GM18517 (cell line): ENCODE measurements around the gene GPR143.

Experiments
- ATAC-seq: cut with Tn5 transposase; IDR thresholded peaks from one replicate; pipeline ENCODE4 v1.9.1; 2021; ENCODE audit warnings: mild to moderate bottlenecking, moderate library complexity; ENCODE audit not compliant: unreplicated experiment

The GPR143 gene

DNA sequence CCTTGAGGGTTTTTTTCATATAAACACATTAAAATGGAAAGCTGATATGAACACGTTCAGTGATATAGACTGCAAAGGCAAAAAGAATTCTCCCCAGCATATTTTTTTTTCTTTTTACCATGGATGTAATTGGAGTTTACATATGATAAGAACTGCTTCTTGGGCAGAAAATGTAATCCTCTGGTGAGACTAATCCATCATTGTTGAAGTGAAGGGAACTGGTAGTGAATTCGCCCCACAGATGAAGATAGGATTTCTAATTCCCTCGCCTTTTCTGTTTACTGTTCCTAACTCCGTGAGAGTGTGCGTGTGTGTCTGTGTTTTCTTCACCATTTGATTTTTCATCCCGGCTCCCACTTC, 88.9 kb downstream of the GPR143 start:
- no peak for ATAC-seq

DNA sequence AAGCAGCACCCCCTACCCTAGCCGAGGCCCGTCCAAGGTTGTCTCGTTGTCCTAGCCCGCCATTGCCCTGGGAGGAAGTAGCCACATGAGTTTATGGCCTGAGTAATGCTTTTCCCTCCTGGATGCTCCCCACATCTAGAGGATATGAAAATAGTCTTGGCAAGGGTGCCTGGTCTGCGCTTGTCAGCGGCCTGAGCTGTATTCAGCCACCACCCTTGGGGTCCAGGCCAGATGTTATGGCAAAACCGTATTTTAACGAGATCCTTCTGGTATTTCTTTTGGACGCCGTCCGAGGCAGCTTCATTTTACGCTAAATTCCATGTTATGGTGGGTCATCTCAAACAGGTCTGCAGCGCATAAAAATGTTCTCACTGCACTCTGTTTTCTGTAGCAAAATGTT, 89.3 kb downstream of the GPR143 start:
- no peak for ATAC-seq
